ENCODE results near the gene DUOXA2.
"Not testable (repeated sequence)": the region's sequence is repeated elsewhere in the genome, so short reads cannot be mapped to it uniquely, and the experiment has no call there.

GRCh38 chr15:45077391-45077790 is 36.7 kb upstream of the DUOXA2 start:
- TF ChIP-seq, protein P1, sequence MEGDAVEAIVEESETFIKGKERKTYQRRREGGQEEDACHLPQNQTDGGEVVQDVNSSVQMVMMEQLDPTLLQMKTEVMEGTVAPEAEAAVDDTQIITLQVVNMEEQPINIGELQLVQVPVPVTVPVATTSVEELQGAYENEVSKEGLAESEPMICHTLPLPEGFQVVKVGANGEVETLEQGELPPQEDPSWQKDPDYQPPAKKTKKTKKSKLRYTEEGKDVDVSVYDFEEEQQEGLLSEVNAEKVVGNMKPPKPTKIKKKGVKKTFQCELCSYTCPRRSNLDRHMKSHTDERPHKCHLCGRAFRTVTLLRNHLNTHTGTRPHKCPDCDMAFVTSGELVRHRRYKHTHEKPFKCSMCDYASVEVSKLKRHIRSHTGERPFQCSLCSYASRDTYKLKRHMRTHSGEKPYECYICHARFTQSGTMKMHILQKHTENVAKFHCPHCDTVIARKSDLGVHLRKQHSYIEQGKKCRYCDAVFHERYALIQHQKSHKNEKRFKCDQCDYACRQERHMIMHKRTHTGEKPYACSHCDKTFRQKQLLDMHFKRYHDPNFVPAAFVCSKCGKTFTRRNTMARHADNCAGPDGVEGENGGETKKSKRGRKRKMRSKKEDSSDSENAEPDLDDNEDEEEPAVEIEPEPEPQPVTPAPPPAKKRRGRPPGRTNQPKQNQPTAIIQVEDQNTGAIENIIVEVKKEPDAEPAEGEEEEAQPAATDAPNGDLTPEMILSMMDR (IDR thresholded peaks at IDR 0.05): not testable (repeated sequence)
- TF ChIP-seq POLR2A (IDR thresholded peaks at IDR 0.05); POLR2AphosphoS5 (IDR thresholded peaks at IDR 0.05); EP300 (IDR thresholded peaks at IDR 0.05; ENCODE audit: low read depth): not testable (repeated sequence)
